Activated CD8-positive, alpha-beta memory T cell treated with anti-CD3 and anti-CD28 coated beads, Interleukin-2, amount 50 U/mL, for 24 hours (primary cell): ENCODE data around the gene WDR18.

ENCODE experiments used
- DNase-seq: peaks from one replicate; pipeline ENCODE4 v3.0.0-alpha.2; 2020; ENCODE audit errors: extremely low read depth

The WDR18 gene

DNA sequence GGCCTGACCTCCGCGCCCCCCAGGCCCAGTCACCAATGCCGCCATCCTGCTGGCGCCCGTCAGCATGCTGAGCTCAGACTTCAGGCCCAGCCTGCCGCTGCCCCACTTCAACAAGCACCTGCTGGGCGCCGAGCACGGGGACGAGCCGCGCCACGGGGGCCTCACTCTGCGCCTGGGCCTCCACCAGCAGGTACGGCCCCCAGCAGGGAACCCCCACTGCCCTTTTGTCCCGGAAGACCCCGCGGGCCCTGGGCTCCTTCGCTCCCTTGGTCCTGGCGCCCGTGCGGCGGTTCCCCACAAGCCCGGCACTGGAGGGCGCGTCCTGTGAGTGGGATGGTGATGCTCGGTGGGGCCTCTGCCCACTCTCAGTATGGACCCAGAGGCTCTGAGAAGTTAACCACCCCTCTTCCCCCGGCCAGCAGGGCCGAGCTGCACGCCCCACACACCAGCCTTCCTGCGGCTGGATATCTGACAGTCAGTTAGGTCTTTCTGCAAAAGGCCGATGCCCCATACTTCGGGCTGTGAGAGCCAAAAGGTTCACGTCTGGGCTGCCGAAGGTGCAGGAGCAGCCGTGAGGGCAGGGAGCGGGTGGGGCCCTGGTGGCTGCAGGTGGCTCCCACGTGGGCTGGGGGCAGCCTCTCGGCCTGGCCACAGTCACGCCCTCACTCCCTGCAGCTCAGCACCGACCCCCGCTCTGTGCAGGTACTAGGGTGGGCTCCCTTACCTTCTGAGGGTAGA is 8.0 kb downstream of the WDR18 start:
- DNase-seq, result no peak

DNA sequence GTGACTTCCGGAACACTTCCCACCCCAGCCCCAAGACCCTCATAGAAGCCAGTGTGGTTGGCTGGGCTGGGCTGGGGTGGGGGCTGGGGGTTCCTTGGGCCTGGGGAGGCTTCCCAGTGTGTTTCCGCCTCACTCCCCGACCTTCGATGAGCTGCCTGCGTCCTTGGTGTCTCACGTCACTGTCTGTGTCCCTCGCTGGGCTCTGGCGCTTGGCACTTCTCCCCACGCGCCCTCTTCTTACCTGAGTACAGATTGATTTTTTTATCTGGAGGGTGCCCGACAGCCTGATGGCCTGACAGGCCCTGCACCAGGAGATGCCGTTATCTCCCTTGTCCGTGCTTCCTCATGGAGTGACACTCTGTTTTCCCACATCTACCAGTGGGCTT is 8.5 kb downstream of the WDR18 start:
- DNase-seq, result no peak

- DNase-seq, result no peak
Measured at GRCh38 chr19:993361-993830, 9.3 kb downstream of the WDR18 start.

DNA sequence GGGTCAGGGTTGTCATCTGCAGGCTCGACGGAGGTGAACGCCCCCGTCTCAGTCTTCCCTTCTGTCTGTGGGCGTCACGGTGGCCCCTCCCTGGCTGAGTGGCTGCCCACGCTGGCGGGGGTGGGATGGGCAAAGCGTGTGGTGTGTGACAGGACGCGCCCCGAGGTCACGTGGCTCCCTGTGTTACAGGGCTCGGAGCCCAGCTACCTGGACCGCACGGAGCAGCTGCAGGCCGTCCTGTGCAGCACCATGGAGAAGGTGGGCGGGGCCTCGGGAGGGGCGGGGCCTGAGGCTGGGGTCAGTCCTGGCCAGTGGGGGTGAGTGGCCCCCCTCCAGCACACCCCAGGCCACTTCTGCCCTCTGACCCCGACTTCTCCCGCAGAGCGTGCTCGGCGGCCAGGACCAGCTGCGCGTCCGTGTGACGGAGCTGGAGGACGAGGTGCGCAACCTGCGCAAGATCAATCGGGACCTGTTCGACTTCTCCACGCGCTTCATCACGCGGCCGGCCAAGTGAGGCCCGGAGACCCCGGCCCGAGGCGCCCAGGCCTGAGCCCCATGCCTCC is 9.8 kb downstream of the WDR18 start:
- DNase-seq, result no peak

DNA sequence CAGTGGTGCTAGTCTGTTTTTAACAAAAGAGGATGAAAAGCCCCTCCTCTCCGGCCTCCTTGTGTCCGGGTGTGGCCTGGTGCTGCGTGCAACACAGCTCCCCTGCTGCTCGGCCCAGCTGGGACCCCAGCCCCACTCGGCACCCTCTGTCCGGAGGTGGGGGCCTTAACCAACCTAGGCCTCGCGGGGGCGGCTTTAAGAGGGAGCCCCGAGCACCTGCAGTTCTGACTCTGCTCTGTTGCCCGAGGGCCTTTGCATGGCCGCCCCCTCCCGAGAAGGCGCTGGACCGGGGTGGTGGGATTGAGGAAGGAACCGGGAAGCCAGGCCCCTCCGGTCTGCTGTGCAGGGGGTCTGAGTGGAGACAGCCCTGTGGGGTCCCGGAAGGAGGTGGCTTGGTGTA is 10.4 kb downstream of the WDR18 start:
- no peak for DNase-seq

GRCh38 chr19:995051-995827 is 11.1 kb downstream of the WDR18 start:
- DNase-seq, result no peak

GRCh38 chr19:996051-996838 is 12.1 kb downstream of the WDR18 start:
- DNase-seq, result peak; percentile 39

- DNase-seq, result no peak
Measured at GRCh38 chr19:998064-998463, 13.9 kb downstream of the WDR18 start.

- DNase-seq, result no peak
Measured at GRCh38 chr19:999379-999719, 15.2 kb downstream of the WDR18 start.

- no peak for DNase-seq
Measured at GRCh38 chr19:1000095-1000494, 15.9 kb downstream of the WDR18 start, which contains the start of gene GRIN3B. Gene GRIN3B (plus strand): TSS chr19:1000419. CDS start chr19:1000438, 19 bp downstream.

GRCh38 chr19:1000591-1001537 is 16.7 kb downstream of the WDR18 start:
- no peak for DNase-seq

DNA sequence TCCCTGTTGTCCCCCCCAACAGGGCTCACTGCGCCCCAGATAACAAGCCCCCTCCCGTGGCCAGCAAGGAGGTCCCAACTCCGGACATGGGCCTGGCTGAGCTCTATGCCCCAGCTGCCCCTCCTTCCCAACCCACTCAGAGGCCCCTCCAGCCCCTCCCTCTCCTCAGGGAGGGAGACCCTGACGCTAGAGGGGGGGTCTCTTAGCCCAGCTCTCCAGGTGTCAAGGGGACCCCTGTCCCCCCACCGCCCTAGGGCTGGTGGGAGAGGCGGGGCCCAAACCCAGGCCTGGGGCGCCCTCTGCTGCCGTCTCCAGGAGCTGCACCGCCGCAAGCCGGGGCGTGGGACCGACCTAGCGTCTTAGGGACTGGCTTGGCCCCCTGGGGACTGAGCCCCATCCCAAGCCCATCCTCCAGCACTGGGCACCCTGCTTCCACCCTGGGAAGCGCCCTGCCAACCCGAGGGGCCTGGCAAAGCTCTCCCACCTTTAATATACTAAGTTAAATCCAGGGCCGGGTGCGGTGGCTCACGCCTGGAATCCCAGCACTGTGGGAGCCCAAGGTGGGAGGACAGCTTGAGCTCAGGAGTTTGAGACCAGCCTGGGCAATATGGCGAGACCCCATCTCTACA is 17.5 kb downstream of the WDR18 start:
- DNase-seq, result peak; percentile 30

- no peak for DNase-seq
Measured at GRCh38 chr19:1002600-1002999, 18.5 kb downstream of the WDR18 start.

DNA sequence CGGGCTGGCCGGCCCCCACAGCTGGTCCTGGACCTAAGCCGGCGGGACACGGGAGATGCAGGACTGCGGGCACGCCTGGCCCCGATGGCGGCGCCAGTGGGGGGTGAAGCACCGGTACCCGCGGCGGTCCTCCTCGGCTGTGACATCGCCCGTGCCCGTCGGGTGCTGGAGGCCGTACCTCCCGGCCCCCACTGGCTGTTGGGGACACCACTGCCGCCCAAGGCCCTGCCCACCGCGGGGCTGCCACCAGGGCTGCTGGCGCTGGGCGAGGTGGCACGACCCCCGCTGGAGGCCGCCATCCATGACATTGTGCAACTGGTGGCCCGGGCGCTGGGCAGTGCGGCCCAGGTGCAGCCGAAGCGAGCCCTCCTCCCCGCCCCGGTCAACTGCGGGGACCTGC is 19.1 kb downstream of the WDR18 start:
- no peak for DNase-seq

GRCh38 chr19:1004204-1004802 is 20.2 kb downstream of the WDR18 start:
- no peak for DNase-seq

- no peak for DNase-seq
Measured at GRCh38 chr19:1004803-1005664, 20.9 kb downstream of the WDR18 start.

DNA sequence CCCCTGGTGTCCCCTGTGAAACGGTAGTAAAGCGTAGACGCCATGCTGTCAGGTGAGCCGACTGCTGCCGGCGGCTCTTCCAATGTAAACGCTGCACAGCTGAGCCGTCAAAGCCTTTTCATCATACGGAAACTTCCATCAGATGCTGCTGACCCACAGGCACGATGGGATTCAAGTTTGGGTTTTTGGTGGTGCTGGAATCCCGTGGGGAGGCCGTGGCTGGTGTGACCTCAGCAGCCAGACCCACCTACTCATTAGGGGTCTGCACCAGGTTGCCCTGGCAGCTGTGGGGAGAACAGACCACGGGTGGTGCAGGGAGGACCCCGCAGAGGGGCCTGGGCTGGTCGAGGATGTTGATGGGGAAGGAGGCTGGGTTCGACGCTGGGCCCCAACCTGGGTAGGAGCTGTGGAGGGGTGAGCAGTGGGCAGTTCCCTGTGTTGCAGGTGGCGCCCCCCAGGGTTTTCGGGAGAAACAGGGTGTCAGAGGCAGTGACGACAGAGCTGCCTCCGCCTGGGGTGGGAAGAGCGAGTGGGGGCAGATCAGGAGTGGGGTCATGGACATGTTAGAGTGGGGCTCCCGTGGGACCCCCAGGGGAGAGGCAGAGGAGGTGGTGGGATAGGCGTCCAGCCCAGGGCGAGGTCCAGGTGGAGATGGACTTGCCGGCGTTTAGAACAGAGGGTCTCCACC is 22.7 kb downstream of the WDR18 start:
- no peak for DNase-seq
